Uterine smooth muscle cell (primary cell): Measurements from ENCODE around the gene ERFE. TPM values are rescaled to one million over a fixed set of nuclear protein-coding genes. Genes with fewer than 3 reads are reported as not detected.

Experiments used
- total RNA-seq: library from RNA; depleted of rRNA; stranded (reverse); fragments of >200 nt; gene quantifications from 2 replicates; pipeline ENCODE4 v1.2.3, GENCODE V29; 2014

Gene ERFE, protein sequence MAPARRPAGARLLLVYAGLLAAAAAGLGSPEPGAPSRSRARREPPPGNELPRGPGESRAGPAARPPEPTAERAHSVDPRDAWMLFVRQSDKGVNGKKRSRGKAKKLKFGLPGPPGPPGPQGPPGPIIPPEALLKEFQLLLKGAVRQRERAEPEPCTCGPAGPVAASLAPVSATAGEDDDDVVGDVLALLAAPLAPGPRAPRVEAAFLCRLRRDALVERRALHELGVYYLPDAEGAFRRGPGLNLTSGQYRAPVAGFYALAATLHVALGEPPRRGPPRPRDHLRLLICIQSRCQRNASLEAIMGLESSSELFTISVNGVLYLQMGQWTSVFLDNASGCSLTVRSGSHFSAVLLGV
- total RNA-seq: 2.1 and 3.1 TPM in 2 replicates

DNA sequence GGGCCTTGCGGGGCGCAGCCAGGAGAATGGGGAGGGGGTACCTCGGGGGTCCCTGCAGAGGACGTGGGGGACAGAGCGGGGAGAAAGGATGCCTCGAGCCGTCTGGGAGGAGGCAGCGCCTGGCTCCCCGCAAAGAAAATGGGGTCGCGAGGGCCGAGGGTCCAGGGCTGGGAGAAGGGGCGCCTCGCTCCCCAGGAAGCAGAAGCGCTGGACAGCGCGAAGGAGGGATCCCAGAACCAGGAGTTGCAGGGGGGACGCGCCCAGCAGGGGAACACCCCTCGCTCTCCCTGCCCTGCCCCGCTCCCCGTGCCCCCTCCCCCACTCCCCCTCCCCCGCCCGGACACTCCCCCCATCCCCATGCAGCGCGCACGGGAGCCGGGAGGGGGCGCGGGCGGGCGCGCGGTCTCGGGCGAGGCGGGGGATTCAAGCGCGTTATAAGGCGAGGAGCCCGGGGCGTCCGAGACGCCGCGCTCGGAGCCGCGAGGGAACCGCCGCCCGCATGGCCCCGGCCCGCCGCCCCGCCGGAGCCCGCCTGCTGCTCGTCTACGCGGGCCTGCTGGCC, at the start of gene ERFE:
Gene ERFE, plus strand, starts transcription at position 462 of the 562 bp plus-strand sequence. Its CDS starts 38 bp downstream, at position 500.

DNA sequence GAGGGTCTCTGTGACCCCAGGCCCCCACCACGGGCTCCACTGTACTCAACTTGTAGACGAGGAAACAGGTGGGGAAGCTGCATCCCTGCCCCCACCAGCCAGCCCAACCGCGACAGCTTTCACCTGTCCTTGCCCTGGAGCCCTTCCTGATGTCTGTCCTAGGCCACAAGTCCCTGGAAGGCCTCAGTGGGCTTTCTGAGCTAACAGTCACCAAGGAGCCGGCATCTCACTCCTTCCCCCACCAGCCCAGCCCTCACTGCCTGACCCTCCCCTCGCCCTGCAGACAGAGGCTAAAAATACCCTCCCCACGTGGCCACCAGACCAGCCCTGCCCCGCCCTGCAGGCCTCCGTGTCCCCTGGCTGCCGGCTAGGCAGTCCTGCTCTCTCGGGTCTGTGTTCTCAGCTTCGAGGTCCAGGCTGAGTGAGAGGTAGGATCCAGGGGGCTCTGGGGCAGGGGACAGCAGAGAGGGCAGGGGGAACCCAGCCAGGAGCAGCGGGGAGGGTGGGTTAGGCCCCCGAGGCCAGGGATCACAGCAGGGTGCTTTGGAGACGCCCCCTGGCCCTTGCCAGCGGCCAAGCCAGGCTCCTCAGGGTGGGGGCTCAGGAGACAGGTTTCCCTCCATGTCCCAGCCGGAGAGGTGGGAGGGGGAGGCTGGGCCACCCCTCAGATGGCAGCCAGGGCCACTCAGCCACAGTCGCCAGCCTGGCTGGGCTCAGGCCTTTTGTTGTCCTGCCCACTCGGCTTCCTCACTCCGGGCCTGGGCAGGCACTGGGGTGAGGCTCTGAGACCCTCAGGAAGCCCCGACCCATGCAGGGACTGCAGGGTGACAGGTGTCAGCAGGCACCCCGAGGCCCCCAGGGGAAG, 20.2 kb upstream of the ERFE start, which contains the start of gene KLHL30:
Gene KLHL30, plus strand, starts transcription at position 338 of the 865 bp plus-strand sequence. CDS start 2,087 bp downstream, outside the sequence.

DNA sequence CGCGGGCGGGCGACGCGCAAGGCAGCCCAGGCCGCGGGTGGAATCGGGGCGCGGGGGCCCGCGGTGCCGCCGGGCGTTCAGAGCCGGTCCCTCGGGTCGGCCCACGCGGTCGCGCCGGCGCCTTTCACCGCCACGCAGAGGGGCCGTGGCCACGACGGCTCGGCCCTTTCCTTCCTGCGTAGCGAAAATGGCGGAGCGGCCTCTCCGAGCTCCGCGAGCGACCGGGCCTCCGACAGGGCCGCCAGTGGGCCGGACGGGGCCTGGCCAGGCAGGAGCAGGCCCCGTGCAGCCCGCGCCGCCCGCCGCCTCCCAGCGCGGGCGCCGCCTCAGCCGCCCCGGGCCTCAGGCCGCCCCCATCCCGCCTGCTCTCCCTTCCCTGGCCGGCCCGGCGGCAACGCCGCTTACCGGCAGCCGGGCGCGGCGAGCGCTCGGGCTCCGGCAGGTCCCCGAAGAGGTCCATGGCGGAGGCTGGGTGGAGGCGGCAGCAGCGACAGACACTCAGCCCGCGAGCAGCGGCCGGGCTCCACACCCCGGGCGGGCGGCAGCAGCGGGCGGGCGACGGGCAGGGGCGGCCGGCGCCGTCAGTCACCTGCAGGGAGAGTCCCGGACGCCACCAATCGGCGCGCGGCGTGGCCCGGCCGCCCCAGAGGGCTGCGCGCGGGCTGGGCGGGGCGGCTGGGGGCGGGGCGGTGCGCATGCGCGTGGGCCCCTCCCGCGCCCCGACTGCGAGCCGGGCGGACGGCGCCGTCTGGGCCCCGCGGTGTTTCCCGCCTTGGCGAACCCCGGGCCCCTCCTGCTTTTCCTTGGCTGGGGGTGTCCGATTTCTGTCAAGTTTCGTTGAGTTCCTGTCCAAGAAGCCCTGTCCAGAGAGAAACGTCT, 44.6 kb downstream of the ERFE start, which contains the start of gene ILKAP:
Gene ILKAP, minus strand, starts transcription at position 602 of the 879 bp plus-strand sequence. Its CDS starts 142 bp downstream, at position 460.

Other genes starting within 250 kb of the ERFE start
- 55.9 and 68.2 TPM in 2 replicates for gene UBE2F, start 192.0 kb upstream of the ERFE start, total RNA-seq
- gene SCLY, start 98.0 kb upstream of the ERFE start, total RNA-seq: 15.9 and 17.8 TPM in 2 replicates
- 4.5 and 9.2 TPM in 2 replicates for gene ESPNL, start 58.6 kb upstream of the ERFE start, total RNA-seq
- gene KLHL30, start 20.3 kb upstream of the ERFE start, total RNA-seq: 0.62 TPM in 1 of 2 replicates, not detected in the other
- 22.8 and 26.9 TPM in 2 replicates for gene ILKAP, start 44.7 kb downstream of the ERFE start, total RNA-seq
- 2.1 and 5.5 TPM in 2 replicates for gene HES6, start 81.1 kb downstream of the ERFE start, total RNA-seq
- gene PER2, start 129.6 kb downstream of the ERFE start, total RNA-seq: 7.2 and 7.4 TPM in 2 replicates
- gene TRAF3IP1, start 161.5 kb downstream of the ERFE start, total RNA-seq: 10.0 and 10.8 TPM in 2 replicates